HG03469 (cell line): ENCODE data around the gene LRP5.

ENCODE experiments used
- ATAC-seq: cut with Tn5 transposase; IDR thresholded peaks from one replicate; pipeline ENCODE4 v1.9.1; 2021; ENCODE audit warnings: mild to moderate bottlenecking, moderate library complexity, moderate number of reproducible peaks; ENCODE audit not compliant: unreplicated experiment

Gene LRP5

DNA sequence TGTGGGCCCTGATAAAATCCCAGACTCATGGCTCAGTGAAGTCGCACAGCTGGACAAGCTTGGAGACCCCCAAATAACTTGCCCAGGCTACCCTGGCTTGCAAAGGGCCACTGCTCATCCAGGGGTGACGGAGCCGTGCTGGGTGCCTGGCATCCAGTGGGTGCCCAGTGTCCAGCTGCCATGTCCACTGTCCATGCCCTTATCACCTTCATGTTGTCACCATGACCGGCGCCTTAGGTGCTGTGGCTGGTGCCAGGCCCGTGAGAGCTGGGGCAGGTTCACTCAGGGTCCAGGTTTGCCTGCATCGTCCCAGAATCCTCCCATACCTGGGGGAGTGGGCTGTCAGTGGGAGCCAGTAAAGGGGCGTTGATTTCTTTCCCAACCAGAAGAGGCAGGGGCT lies 57.4 kb downstream of the LRP5 start:
- no peak for ATAC-seq

DNA sequence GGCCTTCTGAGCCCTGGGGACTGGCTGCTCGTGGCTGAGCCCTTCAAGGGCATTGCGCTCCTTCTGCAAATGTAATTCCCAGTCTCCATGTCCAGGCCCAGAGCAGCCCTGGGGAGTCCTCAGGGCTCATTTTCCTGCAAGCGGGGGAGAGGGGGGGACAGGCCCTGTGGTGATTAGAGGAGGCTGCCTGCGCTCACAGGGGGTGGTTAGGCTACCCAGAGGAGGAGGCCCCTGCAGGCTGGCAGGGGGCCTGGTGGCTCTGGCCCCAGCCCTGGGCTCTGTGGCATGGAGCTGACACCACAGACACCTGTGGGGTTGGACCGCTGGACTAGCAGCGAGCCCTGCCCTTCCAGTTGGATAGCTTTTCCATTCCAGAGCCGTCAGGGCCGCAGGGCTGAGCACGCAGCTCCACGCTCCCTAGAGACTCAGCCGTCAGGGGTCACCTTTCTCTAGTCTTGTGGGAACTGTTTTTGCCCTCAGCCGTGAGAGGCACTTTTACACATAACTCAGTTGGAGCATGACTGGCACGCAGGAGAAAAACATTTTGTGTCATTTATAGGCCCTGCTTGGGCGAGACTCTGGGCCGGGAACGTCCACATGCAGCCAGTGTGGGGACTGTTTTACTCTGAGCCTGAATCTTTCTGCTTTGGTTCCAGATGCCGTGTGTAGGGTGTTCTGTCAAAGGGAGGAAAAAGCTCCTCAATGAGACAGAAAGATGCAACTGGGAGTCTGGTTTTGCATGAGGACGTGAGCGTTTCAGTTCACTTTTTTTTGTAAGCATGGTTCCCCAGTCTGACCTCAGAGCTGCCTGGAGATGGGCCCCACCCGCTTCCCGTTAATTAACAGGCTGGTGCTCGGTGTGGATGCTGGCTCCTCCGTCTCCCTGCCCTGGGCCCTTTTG lies 58.1 kb downstream of the LRP5 start:
- peak; percentile 56 for ATAC-seq

DNA sequence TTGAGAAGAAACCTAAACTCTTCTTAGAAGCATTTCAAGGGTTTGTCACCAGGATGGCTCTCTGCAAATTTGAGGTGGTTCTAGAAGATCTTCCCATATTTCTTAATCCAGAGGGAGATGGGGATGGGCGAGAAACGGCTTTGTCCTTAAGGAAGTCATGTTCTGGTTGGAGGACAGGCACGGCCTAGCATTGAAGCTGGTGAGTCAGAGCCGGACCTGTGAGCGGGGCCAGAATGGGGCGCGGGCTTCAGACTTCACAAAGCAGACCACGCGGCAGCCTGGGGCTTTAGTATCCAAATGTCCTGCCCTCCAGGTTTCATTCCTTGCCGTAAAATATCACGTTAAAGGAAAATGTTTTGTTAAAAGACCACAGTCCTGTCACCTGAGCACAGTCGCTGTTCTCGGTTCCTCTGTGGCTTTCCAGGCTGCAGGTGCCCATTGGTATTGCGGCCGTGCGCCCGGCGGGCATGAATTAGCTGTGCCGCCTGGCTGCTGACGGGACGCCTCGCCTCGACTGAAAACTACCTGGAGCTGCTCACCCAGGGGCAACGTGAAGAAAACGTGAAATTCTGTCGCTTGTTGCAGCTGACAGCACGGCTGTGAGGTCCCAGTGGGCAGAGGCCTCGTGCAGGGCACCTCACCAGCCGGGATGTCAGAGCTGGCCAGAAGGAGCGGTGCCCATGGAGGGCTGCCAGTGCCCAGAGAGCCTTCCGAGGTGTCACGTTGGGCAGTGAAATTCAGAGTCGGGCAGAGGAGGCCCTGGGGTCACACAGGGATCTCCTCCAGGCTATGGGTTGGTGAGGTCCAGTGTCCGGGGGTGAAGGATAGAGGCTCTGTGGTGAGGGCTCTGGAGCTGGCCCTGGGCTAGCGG lies 59.0 kb downstream of the LRP5 start:
- no peak for ATAC-seq

DNA sequence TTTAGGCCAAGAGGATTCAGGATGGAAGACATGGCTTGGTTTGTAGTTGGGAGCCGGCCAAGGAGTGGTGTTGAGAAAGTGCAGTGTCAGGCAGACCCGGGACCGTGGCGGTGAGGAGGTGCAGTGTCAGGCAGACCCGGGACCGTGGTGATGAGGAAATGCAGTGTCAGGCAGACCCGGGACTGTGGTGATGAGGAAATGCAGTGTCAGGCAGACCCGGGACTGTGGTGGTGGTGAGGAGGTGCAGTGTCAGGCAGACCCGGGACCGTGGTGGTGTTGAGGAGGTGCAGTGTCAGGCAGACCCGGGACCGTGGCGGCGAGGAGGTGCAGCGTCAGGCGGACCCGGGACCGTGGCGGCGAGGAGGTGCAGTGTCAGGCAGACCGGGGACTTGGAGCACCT lies 59.7 kb downstream of the LRP5 start:
- no peak for ATAC-seq

DNA sequence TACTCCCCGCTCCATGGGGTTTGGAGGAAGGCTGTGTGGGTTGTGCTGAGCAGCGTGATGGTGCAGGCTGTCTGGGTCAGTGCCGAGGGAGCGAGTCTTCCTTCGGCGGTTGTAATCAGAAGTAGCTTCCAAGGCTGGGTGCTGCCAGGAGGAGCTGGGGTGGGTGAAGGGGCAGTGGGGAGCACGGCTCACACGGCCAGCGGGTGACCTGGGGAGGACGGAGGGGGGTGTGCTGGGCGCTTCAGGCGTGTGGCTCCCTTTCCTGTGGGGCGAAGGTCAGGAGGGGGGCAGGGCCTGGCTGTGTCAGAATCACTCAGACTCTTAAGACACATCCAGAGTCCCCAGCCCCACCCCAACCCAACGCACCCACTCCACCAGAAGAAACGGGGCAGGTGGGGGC lies 60.2 kb downstream of the LRP5 start:
- no peak for ATAC-seq

DNA sequence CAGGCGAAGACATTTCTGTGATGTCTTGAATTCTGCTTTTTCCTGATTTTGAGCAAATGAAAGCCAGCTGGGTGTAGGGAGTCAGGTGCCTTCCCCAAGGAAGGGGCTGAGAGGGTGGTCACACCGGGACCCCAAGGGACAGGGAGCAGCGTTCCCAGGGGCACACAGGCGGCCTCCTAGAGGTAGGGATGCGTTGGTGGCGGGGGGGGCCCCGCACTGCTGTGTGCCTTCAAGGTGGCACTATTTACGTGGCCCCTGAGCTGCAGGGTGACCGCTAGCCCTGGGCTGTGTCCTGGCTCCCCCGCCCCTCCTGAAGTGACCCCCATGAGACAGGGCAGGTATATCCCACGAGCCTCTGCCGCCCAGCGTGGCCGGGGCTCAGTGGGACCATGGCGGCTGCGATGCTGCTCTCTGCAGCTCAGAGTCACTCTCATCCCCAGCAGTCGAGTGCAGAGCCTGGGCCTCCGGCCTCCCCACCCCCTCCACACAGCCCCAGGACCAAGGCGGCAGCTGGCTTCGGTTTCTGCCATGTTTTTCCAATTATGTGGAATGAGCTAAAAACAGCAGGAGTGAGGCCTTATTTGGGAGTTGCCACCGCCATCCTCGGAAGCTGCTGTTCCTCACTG lies 60.9 kb downstream of the LRP5 start:
- no peak for ATAC-seq

DNA sequence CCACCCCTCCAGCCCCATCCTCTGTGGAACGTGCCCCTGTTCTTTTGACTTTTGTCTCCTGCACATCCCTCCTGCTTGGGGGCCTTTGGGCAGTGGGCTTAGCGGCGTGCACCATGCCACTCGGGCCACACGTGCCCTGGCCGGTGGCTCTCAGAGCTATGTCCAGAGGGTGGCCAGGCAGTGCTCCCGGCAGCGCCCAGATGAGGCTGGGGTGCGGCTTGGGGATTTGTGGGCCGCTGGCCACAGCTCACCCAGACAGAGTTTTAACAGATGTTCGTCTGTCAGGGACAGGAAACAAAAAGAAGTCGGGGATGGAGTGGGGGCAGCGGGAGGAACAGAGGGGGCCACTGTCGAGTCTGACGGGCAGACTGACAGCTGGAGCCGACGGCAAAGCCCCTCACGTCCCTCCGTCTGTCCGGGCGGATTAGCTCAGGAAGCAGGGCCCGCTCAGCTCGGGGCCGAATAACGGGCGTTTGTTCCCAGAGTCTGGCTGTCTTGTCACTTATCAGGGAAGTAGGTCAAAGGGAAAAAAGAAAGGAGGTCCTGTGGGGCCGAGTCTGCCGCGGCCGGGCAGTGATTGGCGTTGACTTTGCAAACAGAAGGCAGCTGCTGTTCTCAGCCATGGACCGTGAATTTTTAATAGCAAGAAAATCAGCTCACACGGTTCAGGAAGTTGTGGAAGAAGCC lies 61.6 kb downstream of the LRP5 start:
- no peak for ATAC-seq

DNA sequence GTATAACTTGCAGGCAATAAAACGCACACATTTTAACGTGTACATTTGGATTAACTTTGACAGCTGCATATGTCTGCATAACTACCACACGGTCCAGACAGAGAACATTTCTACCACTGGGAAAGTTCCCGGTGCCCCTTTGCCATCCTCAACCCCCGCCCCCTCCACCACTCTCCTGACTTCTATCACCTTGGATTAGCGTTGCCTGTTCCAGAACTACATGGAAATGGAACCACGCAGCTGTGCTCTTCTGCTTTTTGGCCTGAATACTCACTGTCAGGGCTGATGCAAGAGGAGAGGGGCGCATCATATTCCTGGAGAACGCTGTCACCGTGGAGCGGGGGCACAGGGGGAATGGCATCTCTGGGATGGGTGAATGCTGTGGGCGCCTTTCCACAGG lies 62.1 kb downstream of the LRP5 start:
- no peak for ATAC-seq

DNA sequence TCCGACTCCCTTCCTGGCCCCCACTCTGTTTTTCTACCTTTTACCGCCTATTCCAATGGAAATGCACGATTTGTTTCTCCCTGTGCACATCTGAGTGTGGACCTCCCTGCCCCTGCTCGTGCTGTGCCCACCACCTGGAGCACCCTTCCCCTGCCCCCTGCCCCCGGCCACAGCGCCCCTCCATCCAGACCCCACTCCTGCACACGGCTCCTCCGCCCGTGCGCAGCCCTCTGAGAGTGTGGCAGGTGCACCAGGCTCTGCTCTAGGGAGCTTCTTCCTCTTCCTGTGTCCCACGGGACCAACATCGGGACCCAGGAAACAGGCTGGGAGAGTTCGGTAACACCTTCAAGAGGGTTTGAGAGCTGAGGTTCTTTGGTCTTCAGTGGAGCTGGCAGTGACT lies 62.9 kb downstream of the LRP5 start:
- no peak for ATAC-seq

DNA sequence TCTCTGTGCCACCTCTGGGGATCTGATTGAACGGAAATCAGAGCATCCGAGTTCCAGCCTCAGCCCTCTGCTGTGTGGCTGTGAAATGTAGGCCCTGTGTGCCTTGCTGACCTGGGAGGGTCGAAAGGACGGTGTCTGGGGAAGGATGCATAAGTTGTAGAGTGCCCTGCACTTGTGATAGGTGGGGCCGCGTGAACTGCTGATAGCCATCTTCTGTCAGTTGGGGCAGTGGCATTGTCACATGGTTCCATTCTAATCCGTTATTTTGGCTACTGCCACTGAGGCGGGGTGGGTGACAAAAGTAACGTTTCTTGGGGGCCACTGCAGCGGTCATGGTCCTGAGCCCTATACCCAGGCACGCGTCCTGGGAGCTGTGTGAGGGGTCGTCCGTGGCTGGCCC lies 63.4 kb downstream of the LRP5 start:
- ATAC-seq, result no peak

DNA sequence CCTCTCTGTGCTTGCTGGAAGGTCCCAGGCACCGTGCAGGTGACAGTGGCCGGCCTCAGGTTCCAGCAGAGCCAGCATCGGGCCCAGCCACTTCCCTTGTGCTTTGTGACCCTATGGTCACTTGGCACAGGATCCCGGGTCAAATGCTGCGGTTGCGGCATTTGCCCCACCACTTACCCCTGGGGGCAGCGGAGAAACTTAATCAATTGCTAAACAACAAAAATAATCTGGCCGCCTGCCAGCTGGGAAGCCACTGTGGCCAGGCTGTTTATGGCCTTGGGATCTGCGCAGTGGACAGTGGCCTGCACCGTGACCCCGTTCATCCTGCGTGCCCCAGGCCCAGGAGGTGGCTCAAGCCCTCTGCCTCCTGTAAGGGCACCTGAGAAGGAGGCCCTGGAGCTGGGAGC lies 65.0 kb downstream of the LRP5 start:
- ATAC-seq, result no peak

DNA sequence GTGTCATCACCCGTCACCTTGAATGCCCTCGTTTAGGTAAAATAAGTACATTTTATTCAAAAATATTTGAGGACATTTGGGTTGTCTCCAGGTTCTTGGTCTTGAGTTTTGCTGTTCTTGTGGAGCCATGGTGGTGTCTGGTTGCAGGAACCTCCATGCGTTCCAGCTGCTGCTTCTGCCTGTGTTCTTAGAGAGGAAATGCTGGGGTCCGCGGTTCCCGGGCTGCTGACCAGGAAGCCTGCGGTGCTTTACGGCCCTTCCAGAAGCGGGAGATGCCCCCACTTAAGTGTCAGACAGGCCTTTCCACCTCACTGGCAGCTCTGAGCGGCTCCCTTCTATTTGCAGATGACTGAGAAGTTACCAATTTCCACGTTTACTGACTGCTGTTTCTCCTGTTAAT lies 66.8 kb downstream of the LRP5 start:
- no peak for ATAC-seq

DNA sequence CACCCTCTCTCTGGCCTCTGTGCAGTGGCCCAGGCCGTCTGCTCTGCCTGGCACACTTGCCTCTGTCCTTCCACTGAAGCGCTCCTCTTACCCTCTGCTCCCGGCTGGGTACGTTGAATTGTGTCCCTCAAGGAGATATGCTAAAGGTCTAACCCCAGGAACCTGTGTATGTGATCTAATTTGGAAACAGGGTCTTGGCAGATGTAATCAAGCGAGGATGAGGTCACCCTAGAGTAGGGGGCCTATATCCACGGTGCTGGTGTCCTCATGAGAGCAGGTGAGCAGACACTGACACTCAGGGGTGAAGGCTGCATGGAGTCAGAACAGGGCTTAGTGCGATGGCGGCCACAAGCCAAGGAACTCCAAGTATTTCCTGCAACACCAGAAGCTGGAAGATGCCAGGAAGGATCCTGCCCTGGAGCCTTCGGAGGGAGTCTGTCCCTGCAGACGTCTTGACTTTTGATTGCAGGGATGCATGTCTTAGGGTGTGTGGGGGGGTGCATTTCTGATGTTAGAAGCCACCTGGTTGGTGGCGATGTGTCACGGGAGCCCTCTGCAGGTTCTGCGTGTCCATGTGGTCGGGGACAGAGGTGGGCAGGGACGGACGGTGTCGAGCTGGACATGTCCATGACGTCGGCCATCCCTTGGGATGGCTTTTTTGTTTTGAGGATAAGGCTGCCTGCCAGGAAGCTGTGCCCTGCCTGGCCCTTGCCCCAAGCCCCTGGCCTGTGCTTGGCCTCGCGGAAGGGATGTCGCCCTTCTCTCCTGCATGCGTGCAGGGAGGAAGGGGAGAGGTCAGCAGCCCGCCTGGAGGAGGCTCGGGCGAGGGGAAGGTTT lies 68.6 kb downstream of the LRP5 start:
- ATAC-seq, result no peak

DNA sequence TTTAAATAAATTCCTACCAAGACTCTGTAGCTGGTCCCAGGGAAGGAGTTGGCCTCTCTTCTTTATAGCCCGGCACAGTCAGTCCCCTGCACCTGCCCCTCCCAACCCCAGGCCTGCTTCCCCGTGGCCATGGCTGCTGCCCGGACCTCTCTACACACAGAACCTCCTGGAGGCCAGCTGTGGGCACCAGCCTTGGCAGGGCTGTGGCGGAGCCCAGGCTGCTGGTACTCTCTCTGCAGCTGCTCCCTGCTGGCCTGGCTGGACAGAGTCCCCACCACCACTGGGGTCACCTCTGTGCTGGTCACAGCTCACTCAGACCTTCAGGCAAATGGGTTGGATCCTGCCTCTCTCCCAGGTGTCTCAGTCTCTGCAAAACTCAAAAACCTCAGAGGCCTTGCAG lies 69.3 kb downstream of the LRP5 start:
- ATAC-seq, result no peak

DNA sequence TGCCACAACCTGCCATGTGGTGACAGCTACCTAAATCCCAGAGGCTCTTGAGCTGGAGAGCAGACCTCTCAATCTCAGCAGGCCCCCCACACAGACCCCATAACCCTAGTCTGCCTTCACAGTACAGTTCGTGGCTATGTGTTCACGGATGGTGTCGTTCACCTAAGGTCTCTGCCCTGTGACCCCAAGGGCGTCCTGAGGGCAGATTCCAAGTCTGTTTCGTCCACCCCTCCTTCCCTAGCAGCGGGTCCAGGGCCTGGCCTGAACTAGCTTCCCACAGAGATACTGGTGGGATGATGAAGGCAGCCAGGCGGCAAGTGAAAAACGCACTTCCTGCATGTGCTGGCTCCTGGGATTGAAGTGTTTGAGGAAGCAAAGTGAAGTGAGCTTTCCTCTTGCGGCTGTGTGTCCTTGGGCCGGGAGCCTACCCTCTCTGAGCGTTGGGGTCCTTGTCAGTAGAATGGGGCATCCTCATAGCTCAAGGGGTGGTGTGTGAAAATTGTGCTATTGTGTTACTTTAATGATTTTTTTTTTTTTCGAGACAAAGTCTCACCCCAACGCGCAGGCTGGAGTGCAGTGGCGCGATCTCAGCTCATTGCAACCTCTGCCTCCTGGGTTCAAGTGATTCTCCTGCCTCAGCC lies 70.1 kb downstream of the LRP5 start:
- no peak for ATAC-seq

DNA sequence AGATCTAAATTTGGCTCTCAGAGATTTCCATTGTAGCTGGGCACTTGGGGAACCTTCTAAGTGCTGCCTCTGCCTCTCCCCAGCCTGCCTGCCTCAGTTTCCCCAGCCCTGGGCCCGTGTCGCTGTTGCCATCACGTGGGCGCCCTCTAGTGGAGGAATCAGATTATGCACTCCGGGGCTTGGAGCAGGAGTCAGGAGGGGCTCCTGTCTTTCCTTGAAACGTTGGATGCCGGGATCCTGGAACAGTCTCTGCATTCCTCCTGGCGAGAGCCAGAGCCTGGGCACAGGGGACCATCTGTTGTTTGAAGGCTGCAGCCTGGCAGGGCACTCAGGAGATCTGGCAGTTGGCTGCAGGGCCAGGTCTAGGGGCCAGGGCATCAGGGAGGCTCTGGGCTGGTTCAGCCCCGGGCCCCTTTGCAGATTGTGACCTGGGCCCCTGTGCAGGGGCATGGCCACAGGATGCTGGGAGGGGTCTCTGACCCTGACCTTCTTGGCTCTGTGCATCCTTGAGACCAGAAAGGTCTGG lies 71.6 kb downstream of the LRP5 start:
- no peak for ATAC-seq

DNA sequence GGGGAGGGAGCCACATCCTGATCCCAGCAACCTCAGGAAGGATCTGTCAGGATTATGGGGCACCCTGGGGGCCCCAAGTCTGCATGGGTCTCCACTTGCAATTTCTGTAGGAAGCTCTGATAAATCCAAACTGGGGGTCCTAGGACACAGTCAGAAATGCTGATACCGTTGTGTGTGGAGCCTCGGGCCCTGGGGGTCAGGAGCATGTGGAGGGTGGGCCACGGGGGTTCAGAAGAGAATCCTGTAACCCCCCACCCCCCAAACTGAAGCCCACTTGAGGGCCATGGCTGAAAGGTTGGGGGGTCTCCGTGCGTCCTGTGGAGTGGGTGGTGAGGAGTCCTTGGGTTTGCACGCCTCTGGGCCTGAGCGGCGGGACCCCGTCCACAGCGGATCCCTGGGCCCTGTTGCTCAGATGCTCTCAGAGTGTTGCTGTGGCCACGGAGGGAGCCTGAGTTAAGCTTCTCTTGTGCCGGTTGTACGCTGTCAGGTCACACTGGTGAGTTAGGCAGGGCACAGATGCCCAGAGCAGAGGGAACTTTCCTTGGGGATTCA lies 72.2 kb downstream of the LRP5 start:
- ATAC-seq, result no peak

DNA sequence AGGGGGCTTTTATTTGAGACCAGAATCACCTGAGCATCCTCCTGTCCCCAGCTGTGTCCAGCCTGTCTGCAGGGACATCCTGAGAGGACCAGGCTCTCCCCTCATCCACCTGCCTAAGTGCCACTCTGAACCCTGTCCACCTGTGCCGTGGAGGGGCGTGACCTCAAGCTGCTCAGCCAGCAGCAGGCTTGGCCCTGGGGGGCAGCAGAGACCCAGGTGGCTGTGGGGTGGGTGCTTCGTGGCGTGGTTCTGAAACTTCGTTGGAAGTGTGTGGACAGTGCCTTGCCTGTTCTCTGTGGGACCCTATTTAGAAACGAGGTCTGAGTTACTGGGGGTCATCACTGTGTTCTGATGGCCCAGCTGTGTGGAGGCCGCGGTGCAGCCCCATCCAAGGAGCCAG lies 72.7 kb downstream of the LRP5 start:
- no peak for ATAC-seq

DNA sequence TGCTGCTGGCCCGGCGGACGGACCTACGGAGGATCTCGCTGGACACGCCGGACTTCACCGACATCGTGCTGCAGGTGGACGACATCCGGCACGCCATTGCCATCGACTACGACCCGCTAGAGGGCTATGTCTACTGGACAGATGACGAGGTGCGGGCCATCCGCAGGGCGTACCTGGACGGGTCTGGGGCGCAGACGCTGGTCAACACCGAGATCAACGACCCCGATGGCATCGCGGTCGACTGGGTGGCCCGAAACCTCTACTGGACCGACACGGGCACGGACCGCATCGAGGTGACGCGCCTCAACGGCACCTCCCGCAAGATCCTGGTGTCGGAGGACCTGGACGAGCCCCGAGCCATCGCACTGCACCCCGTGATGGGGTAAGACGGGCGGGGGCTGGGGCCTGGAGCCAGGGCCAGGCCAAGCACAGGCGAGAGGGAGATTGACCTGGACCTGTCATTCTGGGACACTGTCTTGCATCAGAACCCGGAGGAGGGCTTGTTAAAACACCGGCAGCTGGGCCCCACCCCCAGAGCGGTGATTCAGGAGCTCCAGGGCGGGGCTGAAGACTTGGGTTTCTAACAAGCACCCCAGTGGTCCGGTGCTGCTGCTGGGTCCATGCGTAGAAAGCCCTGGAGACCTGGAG lies 74.1 kb downstream of the LRP5 start:
- ATAC-seq, result no peak
